GF-D8 (cell line): ENCODE results near the gene PROK1.

Experiments
- DNase-seq: peaks from one replicate; lab custom pipeline; 2025; lab: John Stamatoyannopoulos, UW

The PROK1 gene

DNA sequence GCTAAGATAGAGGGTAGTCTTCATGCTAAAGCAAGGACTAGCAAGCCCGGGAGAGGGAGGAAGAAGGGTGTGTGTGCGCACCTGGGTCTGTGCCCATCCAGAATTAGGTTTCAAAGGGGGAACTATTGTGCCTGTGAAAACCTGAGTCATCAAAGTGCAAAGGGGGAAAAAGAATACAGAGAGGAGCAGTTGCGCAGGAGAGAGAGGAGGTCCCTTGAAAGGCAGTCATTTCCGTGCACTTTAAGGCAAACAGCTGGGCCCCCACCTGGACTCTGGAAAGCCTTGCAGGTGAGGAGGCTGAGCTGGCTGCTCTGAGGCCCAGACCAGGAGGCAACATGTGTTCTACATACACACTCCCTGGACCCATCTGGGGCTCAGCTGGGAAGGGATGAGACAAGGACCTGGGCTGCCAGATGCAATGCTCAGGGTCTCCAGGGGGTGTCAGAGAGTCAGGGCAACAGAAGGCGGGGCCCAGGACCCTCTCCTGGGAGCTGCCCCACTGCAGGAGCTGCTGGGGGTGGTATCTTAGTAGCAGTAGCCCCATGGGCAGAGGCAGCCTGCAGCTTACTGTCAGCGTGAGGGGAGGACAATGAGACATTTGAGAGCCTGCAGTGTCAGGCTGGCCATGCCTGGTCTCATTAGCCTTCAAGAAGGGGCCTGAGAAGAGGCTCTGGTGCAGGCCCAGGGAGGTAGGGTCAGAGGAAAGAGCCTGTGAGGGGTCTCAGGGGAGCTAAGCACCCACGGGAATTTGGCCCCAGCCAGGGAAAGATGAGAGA, 14.3 kb downstream of the PROK1 start:
- no peak for DNase-seq

DNA sequence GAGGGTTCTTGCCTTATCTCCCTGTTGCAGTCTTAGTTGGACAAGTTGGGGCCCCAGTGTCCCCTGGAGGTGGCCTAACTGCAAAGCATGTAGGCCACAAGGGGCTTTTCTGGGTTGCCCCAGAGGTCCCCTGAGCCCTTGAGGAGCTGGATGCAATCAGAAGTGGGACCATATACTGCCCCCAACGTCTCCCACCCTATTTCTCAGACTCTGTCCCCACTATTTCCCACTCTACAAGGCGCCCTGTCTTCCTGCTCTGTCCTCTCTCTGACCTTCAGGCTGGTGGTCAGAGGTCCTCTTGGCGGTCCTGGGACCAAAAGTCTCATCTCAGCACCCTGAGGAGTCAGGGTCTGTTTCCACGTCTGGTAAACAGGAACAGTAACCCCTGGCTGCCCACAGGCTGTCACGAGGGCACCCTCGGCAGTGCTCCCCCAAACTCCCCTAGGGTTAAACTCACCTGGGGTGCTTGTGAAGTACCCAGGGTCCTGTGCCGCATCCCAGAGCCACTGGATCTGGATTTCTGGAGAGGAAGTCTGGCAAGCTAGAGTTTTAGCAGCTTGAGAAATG, 14.9 kb downstream of the PROK1 start:
- no peak for DNase-seq

DNA sequence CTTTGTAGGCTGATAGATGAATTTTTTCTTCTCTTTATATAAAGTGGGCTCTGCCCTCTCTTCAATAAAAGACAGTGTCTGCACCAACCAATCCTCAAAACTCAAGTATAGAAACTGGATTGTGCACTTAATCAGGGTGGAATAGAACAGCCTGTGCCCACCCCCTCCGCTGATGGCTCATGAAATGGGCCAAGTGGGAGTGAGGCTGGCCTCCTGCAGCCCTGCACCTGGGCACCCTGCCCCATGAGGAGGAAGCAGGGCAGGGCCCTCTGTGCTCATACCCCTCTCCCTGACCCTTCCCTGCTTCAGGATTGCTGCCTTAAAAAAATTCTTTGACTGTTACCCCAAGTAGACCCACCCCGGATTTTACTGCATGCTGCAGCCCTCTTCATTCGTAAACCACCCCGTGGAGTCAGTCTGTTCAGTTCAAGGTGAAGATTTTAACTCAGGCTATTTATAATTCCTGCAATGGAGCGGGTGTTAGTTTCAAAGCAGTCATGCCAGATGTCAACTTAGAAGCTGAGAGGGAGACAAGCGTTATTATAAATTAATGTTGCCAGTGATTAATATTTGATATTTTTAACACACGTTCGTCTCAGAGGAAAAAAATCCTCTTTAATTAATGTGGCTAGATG, 15.8 kb downstream of the PROK1 start:
- DNase-seq = no peak

DNA sequence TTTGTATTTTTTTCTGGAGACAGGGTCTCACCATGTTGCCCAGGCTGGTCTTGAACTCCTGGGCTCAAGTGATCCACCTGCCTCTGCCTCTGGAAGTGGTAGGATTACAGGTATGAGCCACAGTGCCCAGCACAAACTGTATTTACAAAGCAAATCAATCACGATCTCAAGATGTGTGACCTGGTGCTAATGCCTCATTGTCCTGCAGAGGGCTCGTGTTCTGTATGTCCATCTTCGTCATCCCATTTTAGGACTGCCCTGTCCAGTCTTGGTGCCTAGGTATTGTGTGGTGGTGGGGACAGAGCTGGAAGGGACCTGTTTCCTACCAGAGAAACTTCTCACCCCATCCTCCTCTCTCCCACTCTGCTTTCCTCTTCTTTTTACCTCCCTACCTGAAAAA, 20.2 kb downstream of the PROK1 start:
- no peak for DNase-seq

DNA sequence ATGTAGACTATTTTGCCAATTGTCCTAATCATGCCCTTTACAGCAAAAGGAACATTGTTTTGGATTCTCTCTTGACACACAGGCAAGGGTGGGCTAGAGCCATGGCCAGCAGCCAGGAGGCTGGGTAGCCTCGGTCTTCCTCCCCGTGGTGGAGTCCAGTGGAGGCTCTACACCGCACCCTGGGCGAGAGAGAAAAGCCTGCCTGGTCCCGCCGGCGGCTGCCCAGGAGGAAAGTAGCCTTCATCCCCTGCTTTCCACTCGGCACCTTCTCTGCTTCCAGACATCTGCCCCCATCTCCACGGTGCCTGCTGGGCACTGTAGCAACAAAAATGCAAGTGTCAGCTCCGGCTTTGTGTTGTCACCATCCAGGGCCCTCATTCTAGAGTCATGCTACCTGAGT, 21.6 kb downstream of the PROK1 start:
- no peak for DNase-seq

DNA sequence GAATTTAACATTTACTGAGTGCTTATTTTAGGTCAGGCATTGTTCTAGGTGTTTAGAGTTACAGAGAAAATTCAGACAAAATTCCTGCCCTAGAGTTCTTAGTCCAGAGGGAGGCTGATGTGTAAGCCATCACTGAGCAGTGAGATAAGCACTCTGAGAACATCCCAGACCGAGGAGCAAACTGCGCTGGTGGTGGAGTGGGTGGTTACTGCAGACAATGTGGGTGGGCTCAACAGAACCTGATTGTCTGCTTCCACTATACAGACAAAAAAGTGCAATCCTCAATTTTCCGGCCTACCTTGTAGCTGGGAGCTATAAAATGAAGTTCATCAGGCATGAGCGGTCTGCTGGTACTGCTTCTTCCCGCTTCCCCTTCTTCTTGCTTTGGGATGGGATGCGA, 23.5 kb downstream of the PROK1 start:
- no peak for DNase-seq

DNA sequence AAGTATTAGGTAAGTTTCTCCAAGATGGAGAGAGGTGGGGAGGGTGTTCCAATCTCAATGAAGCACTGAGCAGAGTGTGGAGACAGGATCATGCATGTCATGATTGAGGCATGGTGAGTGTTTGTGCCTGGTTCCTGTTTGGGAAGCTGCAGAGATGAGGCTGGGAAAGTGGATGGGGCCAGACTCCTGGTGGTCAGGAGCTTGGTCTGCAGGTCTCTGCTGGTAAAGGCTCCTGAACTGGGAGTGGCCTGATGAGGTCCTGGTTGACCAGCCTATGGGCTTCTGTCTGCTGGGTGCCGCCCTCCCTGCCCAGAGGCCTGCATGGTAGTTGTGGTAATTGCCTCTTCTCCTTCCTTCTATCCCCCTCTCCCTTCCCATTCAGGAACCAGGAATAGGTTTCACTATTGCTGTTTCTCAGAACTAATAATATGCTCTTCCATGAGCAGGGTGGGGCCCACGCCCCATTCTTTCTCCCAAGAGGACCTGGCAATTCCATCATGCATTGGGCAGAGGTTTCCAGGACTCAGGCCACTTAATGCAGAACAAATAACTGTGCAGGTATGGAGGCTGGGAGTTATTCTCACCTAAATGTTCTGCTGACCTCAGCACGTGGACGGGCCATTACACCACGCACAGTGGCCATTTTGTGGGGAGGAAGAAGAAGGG, 24.5 kb downstream of the PROK1 start:
- no peak for DNase-seq

DNA sequence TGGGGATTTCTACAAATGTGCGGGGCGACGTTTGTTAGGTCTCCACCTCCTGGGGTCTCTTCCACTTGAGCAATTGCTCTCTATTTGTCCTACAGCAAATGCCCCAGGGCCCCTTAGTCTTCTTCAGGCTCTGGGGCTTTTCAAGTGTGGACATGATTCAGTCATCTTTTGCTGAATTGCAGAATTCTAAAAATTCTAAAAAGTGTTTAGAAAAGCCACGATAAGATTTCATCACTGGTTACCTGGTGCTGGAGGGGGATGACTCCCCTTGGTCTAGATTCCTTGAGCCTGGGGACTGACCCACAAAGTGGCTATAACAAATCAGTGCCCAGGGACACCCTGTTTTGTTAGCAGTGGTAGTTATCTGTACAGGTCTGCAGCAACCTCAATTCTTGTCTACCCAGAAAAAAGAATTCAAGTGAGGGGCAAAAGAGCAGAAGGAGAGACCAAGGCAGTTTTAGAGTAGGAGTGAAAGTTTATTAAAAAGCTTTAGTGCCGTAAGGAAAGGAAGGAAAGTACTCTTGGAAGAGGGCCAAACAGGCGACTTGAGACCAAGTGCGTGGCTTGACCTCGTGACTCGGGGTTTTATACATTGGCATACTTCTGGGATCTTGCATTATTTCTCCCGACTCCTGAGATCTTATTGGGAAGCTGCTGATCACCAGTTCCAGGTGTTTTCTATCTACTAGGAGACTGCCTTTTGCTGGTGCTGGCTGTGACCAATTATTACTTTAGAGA, 25.2 kb downstream of the PROK1 start:
- DNase-seq = no peak

DNA sequence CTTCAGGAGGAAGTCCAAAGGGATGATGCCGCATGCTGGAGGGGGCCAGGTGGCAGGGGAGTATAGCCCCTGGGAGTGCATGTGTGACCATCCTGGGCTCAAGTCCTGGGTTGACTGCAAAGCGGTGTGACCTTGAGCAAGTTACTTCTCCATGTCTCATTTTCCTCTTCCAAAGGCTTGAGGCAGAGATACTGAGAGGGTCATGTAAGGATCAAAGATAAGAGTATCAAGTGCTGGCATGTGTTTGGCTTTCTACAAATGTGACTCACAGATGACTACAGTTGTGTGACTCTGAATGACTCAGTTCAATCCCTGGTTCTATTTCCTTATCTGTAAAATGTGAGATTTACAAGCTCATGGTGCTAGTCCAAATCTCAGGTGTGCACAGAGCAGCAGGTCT, 26.1 kb downstream of the PROK1 start:
- DNase-seq = no peak

DNA sequence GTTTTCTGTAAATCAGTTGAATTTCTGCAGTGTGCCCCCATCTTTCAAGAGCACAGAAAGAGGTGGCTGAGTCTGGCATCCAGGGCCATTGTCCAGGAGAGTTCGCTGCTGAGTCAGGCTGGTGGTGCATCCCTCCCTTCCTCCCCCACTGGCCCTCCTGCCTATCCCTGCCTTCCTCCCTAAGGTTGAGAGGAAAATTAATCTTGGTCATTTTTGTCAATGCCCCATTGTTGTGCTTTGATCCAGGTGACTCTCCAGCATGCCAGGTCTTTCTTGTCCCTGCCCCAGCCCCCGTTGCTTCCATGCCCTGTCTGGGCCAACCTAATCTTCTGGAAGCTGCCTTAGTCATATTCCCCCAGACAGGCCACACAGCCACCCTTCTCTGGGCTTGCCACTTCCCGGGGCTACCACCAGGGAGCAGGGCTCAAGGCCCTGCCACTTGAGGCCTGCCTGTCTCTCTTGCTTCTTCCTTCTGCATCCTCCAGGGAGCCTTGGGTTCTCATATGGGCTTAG, 26.6 kb downstream of the PROK1 start:
- DNase-seq = no peak

DNA sequence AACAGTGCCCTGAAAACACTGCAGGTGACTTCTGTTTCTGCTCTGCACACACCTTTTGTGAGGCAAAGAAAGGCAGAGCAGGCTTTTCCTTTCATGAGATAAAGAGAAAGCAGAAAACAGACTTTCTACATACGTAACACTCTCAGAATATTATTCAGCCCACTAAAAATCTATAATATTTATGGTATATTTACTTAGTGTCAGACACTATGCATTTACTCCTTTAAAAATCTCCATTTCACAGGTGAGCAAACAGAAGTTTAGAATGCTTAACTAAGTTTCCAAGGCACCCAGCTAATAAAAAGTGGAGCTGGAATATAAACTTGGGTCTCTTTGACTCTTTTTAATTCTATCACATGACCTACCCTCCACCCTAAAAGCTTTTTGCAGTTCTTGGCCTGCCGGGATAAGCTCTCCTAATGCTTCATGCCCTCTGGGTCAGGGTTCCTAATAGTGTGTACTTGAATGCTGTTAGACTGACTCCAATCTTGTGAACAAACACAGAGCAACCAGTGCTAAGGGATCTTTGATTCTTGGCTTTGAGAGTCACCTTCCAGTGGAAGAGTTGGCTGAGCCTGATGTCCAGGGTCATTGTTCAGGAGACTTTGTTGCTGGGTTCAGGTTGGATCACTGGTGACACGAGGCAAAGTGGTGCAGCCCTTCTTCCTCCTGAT, 27.2 kb downstream of the PROK1 start:
- DNase-seq = no peak

DNA sequence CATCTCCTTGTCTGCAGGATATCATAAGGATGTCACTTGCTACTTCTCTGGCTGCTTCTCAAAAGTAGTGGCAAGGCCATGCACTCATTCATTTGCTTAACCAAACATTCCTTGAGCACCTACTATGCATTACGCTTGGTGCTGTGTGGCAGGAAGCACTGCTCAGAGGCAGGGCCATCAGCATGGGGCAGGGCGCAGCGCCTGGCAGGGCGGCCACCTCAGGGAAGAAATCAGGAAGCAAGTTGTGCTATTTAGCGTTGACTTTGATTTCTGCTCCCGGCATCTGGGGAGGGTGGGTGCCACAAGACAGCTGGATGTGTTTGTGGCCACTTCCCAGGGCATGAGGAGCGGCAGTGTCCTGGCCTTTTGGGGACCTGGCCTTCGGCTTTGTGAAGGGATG, 27.9 kb downstream of the PROK1 start:
- no peak for DNase-seq

DNA sequence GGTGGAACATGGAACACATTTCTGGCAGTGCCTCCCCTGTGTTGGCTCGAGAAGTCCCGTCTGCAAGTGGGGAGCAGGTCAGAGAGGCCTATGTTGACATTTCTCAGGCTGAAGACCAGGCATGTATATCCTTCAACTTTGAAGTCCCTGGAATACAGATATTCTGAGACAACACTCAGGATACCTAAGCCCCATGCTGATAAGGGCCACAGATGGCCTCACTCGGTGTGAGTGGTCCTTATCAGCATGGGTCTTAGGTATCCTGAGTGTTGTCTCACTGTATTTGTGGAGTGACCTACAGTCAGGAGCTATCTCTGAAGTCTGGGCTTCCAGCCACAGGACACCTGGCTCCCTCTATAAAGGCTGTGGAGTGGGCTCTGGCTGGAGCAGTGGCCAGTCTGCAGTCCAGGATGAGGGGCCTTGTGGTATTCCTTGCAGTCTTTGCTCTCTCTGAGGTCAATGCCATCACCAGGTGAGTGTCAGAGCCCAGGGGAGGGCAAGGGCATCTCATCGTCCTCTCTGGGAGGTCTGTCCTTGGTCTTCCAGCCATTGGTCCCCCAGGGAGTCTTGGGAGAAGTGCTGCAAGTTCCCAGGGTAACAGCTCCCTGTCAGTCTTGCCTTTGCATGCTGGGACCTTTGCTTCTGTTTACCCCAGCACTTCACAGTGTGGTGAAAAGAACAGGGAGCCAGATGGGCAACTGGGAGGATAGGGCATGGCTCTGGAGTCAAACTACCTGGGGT, 29.6 kb downstream of the PROK1 start:
- no peak for DNase-seq

DNA sequence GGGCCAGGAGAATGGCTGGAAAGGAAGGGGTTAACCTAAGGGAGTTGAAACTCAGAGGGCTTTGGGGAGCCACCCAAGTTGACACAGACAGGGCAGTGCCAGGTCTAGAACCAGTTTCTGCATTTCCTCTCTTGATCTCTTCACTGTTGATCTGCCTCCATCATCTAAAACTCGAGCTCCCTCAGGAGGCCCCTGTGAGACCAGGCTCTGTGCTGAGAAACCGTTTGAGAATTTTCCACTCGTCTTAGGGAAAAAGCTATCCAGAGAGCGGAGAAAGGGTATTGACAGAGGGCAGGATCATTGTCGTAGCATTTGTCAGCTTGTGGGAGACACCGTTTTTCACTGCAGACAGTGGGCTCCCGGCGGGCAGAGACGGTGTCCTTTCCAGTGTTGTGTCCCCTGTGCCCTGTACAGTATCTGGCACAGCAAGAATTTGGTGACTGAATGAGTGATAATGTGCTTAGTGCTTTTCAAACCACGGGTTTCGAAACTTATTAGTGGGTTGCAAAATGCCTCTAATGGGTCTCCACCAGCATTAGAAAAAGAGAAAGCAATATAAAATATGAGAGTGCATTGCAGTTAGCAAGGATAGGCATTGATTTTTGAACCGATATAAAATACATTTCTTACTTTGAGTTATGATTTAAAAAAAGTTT, 31.1 kb downstream of the PROK1 start:
- no peak for DNase-seq

DNA sequence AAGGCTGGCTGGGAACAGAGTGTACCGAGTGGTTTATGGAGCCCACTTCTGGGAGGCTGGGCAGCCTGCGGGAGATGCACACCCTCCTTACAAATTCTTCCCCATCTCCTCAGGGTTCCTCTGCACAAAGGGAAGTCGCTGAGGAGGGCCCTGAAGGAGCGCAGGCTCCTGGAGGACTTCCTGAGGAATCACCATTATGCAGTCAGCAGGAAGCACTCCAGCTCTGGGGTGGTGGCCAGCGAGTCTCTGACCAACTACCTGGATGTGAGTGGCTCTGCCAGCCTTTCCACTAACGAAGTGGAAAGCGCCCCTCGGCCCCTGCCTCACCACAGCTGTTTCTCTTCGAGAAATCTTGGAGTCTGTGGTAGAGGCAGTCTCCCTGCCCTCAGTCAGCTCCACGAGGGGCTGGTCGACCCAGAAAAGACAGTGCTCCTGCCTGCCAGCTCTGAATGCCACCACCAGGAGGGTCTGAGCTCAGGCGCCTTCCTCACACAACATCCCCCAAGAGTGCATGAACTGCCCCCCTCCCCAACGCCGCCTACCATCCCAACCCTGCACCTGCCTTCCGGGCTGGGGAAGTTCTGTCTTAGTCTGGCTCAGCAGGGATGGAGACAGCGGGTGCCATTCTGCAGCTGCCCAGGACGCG, 31.8 kb downstream of the PROK1 start:
- no peak for DNase-seq

DNA sequence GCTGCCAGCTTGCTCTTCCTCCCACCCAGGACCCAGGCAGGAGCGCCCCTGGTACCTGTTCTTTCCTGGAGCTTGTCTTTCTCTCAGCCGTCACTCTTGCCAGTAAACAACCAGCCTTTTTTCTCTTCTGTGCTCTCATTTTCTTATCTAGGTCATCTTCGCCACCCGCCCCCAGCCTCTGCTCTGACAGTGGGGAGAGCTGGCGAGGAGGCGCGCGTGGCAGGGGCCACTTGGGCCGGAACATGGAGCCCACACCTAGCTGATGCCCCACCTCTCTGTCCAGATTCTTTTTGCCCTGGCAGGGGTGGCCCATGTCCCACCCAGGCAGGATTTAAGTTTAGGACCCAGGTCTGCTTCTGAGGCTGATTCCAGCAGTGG, 32.3 kb downstream of the PROK1 start:
- no peak for DNase-seq

DNA sequence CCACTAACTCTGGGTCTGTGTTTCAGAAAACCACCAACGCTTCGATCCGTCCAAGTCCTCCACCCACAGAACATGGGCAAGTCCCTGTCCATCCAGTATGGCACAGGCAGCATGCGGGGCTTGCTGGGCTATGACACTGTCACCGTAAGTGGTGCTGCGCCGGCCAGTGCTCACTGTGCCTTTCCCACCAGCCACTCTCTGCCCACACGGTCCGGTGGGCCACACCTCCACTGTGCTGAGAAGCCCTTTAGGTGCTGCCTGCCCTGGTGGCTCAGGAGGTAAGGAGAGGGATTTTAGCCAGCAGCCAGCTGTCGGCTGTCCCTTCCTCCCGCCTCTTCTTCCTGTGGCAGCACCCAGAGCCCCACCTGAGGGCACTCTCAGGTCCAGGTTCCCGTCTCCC, 33.9 kb downstream of the PROK1 start:
- no peak for DNase-seq

DNA sequence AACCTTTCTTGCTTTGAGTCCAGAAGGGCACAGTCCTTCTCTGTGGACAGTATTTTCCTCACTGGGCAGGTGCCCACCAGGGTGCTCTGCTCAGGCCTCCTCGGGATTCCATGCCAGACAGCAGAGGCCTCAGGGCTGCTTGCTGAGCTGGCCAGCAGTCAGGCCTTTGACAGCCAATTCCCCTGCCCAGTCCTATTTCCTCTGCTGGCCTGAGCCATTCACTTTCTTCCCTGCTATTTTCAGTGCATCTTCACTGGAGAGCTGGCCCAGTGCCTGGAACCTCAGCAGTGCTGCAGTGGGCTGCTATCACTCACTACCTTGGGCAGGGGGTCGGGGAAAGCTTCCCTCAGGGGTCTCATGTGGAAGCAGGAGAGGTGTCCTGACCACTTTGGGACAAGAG, 34.8 kb downstream of the PROK1 start:
- no peak for DNase-seq

DNA sequence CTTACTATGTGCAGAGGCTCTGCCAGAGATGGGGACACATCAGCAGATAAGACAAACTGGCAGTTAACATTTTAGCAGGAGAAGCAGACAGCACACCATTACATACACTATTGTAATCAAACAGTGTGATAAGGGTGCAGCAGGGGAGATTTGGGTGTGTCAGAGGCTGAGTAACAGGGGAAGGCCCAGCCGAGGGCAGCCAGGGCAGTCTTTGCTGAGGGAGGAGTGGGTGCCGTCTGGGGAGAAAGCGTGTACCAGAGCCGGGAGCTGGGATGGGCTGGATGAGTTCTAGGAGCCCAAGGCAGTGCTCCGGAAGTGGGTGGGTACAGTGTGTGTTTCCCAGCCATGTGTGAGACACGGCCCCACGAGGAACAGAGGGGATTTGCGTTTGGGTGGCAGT, 36.8 kb downstream of the PROK1 start:
- DNase-seq = no peak

DNA sequence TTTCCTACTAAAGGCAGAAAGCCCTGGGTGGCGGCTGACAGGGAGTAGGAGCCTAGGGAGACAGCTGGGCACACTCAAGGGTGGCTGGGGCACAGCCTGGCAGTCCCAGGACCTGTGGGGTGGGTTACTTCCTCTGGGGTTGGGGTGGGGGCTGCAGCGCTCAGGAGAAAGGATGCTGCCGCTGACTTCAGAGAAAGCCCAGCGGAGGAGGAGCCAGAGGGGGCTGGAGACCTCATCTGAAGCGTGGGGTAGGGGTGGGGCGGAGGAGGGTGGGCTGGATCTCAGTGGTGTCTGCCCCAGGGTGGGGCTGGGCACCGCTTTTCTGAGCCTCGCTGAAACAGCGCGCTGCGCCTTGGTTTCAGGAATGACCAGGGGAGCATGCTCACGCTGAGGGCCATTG, 37.2 kb downstream of the PROK1 start:
- DNase-seq = no peak
